ES-I3 (cell line): Measurements from ENCODE around the gene ANKRD10.
"Not testable (repeated sequence)": the region's sequence is repeated elsewhere in the genome, so short reads cannot be mapped to it uniquely, and the experiment has no call there.

Source experiments
- H3K36me3 ChIP-seq: 2 replicates; pipeline ENCODE4 v1.6.1; 2013; ENCODE audit warnings: mild to moderate bottlenecking, low read length, control low read depth, moderate library complexity; ENCODE audit not compliant: insufficient read depth
- H3K4me1 ChIP-seq: 2 replicates; pipeline ENCODE4 v1.6.1; 2013; ENCODE audit warnings: mild to moderate bottlenecking, control low read depth, low read length; ENCODE audit not compliant: insufficient read depth
- H3K9ac ChIP-seq: 2 replicates; pipeline ENCODE4 v1.6.1; 2013; ENCODE audit warnings: low read depth, mild to moderate bottlenecking, low read length, moderate library complexity
- H3K9me3 ChIP-seq: 2 replicates; pipeline ENCODE4 v1.6.1; 2013; ENCODE audit warnings: mild to moderate bottlenecking, low read length, moderate library complexity; ENCODE audit not compliant: control insufficient read depth, insufficient read depth

ANKRD10 gene

GRCh38 chr13:110950819-110951570 is 36.1 kb upstream of the ANKRD10 start:
- no peaks in the 10 kb centered on the region for H3K9me3 ChIP-seq
- H3K9ac ChIP-seq: no peak overlapping the region
- H3K36me3 ChIP-seq: no peaks in the 10 kb centered on the region
- H3K4me1 ChIP-seq: no peaks in the 10 kb centered on the region; the same call in 1 of the 2 replicates

DNA sequence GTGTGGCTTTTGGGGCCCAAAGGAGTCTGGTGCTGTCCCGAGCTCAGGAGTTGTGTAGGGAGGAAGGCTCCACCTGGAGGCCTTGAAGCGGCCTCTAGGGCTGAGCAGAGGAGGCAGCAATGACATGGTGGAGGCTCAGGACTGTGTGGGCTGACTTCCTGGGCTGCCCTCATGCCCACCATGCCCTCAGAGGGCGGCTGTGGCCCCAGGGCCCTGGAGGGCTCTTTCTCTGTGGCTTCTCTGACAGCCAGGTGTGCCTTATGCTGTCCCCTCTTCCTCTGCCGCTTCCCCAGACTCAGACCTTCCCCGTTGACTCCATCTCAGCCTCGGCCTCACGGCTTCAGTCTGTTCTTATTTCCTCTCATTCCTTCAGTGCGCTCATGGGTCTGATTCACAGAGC is 35.5 kb upstream of the ANKRD10 start:
- no peaks in the 10 kb centered on the region for H3K9me3 ChIP-seq
- H3K36me3 ChIP-seq: no peaks in the 10 kb centered on the region
- H3K9ac ChIP-seq: no peak overlapping the region
- H3K4me1 ChIP-seq: no peaks in the 10 kb centered on the region; the same call in 1 of the 2 replicates

DNA sequence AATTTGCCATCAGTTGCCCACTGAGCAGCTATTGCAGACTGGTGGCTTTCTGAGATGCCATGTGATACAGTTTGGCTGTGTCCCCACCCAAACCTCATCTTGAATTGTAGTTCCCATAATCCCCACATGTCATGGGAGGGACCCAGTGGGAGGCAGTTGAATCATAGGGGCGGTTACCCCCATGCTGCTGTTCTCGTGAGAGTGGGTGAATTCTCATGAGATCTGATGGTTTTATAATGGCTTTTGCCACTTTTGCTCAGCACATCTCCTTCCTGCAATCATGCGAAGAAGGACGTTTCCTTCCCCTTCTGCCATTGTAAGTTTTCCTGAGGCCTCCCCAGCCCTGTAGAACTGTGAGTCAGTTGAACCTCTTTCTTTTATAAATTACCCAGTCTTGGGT is 34.8 kb upstream of the ANKRD10 start:
- H3K9ac ChIP-seq: no peak overlapping the region
- no peaks in the 10 kb centered on the region for H3K9me3 ChIP-seq
- H3K4me1 ChIP-seq: peaks cover 3% of the 10 kb centered on the region; the same call in 1 of the 2 replicates
- no peaks in the 10 kb centered on the region for H3K36me3 ChIP-seq

- Histone ChIP-seq H3K36me3 (no peaks in the 10 kb centered on the region), H3K9ac (no peak overlapping the region), H3K9me3 (no peaks in the 10 kb centered on the region), H3K4me1 (peaks cover 8% of the 10 kb centered on the region; the same call in 1 of the 2 replicates)
Observed at GRCh38 chr13:110949116-110949515, 34.2 kb upstream of the ANKRD10 start.

DNA sequence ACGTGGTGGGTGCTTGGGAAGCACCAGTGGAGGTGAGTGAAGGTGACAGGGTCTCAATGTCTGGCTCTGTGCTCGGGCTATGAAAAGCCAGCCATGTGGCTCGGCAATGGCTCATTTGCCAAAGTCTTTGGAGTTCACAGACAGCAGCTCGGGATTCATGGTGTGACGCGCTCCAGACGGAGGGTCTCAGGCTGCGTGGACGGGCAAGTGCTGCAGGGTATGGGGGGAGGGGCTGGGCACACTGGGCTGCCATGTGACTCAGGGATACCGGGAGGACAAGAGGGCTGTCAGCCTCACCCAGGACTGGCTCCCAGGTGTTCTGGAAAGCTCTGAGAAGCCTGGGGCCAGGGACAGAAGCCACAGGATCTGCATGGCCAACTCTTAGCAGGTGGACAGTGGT is 32.5 kb upstream of the ANKRD10 start:
- H3K36me3 ChIP-seq, H3K9ac ChIP-seq, H3K9me3 ChIP-seq: not testable (repeated sequence)
- H3K4me1 ChIP-seq: peaks cover 15% of the 10 kb centered on the region; the same call in 1 of the 2 replicates

DNA sequence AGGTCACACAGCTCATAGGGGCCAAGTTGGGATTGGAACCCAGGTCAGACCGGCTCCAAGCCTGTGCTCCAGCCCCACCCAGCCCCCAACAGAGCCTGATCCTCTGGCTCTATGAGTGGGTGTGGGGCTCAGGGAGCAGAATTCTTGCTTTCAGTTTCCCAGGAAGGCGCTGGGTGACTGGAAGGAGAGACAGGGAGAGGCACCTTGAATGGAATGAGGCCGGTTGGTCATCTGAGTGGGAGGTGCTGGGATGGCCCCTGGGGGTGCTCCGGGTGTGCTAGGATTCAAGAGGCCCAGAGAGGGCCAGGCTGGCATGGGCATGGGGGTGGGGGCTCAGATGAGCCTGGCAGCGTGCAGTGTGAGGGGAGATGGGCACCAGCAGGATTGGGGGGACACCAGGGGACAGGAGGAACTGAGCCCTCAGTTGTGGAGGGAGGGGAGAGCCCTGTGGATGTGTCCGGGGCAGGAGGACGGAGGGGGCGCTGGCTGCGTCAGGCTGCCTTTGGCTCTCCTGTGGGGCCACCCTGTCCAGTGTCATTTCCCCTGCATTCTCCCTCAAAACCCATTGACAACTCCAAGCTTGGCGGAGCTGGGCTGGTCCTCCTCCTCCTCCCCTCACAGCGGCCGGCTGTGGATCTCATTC is 31.2 kb upstream of the ANKRD10 start:
- Histone ChIP-seq H3K36me3 (no peaks in the 10 kb centered on the region), H3K9ac (no peak overlapping the region), H3K4me1 (peaks cover 15% of the 10 kb centered on the region; the same call in 1 of the 2 replicates), H3K9me3 (no peaks in the 10 kb centered on the region)

GRCh38 chr13:110944968-110945927 is 30.4 kb upstream of the ANKRD10 start:
- peaks cover 15% of the 10 kb centered on the region; the same call in 1 of the 2 replicates for H3K4me1 ChIP-seq
- H3K9ac ChIP-seq: no peak overlapping the region
- no peaks in the 10 kb centered on the region for H3K9me3 ChIP-seq
- H3K36me3 ChIP-seq: no peaks in the 10 kb centered on the region

GRCh38 chr13:110944121-110944967 is 29.5 kb upstream of the ANKRD10 start:
- Histone ChIP-seq H3K36me3 (no peaks in the 10 kb centered on the region), H3K9me3 (no peaks in the 10 kb centered on the region), H3K9ac (no peak overlapping the region), H3K4me1 (peaks cover 15% of the 10 kb centered on the region; the same call in 1 of the 2 replicates)

- Histone ChIP-seq H3K9ac (no peak overlapping the region), H3K36me3 (no peaks in the 10 kb centered on the region), H3K4me1 (peaks cover 15% of the 10 kb centered on the region; the same call in 1 of the 2 replicates), H3K9me3 (no peaks in the 10 kb centered on the region)
Observed at GRCh38 chr13:110942248-110942981, 27.5 kb upstream of the ANKRD10 start.

DNA sequence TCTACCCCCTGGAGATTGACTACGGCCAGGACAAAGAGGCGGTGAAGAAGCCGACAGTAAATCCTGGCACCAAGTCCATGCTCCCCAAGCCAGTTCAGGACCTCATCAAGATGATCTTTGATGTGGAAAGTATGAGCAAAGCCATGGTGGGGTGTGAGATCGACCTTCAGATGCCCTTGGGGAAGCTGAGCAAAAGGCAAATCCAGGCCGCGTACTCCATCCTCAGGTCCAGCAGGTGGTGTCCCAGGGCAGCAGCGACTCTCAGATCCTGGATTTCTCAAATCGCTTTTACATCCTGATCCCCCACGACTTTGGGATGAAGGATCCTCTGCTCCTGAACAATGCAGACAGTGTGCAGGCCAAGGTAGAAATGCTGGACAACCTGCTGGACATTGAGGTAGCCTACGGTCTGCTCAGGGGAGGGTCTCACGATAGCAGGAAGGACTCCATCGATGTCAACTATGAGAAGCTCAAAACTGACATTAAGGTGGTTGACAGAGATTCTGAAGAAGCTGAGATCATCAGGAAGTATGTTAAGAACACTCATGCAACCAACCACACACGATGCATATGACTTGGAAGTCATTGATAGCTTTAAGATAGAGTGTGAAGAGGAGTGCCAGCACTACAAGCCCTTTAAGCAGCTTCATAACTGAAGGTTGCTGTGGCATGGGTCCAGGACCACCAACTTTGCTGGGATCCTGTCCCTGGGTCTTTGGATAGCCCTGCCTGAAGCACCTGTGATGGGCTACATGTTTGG is 24.0 kb upstream of the ANKRD10 start:
- no peaks in the 10 kb centered on the region for H3K36me3 ChIP-seq

GRCh38 chr13:110937511-110938285 is 22.8 kb upstream of the ANKRD10 start:
- no peak overlapping the region for H3K9ac ChIP-seq

More for the DNA sequence above, 24.0 kb upstream of the ANKRD10 start:
- Histone ChIP-seq H3K9ac (no peak overlapping the region), H3K9me3 (peaks cover 4% of the 10 kb centered on the region; the same call in 1 of the 2 replicates), H3K4me1 (peaks cover 4% of the 10 kb centered on the region; the same call in 1 of the 2 replicates)

GRCh38 chr13:110936519-110936918 is 21.6 kb upstream of the ANKRD10 start:
- no peaks in the 10 kb centered on the region for H3K36me3 ChIP-seq
- peaks cover 13% of the 10 kb centered on the region; the same call in 1 of the 2 replicates for H3K9me3 ChIP-seq
- H3K9ac ChIP-seq: no peak overlapping the region
- H3K4me1 ChIP-seq: no peaks in the 10 kb centered on the region

More at GRCh38 chr13:110937511-110938285, 22.8 kb upstream of the ANKRD10 start:
- no peaks in the 10 kb centered on the region for H3K36me3 ChIP-seq
- H3K9me3 ChIP-seq: peaks cover 13% of the 10 kb centered on the region; the same call in 1 of the 2 replicates
- no peaks in the 10 kb centered on the region for H3K4me1 ChIP-seq
